Upper lobe of right lung (tissue), 1 donor: ENCODE results near the gene ZNF467. TPM values are rescaled to one million over a fixed set of nuclear protein-coding genes. Genes with fewer than 3 reads are reported as not detected.
A peak's percentile ranks its signal among the peaks of the same experiment; 100 is the strongest.

Experiments used
- ATAC-seq: fragments of 200-7000 bp; cut with Tn5 transposase; one replicate; pipeline ENCODE4 v1.9.1; 2020; ENCODE audit warnings: mild to moderate bottlenecking, moderate library complexity
- DNase-seq: peaks from one replicate; pipeline ENCODE4 v3.0.0-alpha.2; 2020
- H3K27ac ChIP-seq: fragments of 200-600 bp; one replicate; pipeline ENCODE4 v1.8.0; 2022
- H3K27me3 ChIP-seq: fragments of 200-600 bp; one replicate; pipeline ENCODE4 v1.8.0; 2022; ENCODE audit warnings: mild to moderate bottlenecking
- H3K36me3 ChIP-seq: fragments of 200-600 bp; one replicate; pipeline ENCODE4 v1.8.0; 2022
- H3K4me1 ChIP-seq: fragments of 200-600 bp; one replicate; pipeline ENCODE4 v1.8.0; 2022
- H3K4me3 ChIP-seq: fragments of 200-600 bp; one replicate; pipeline ENCODE4 v1.8.0; 2022; ENCODE audit warnings: mild to moderate bottlenecking
- H3K9me3 ChIP-seq: fragments of 200-600 bp; one replicate; pipeline ENCODE4 v1.8.0; 2022
- CTCF ChIP-seq: fragments of 200-600 bp; IDR thresholded peaks from one replicate; pipeline ENCODE4 v1.8.0; 2022; ENCODE audit warnings: antibody characterized with exemption
- intact Hi-C: fragments of 100-400 bp; cut with DNase I; formaldehyde crosslinking; loops from one replicate; pipeline ENCODE4 v1.11.0; 2022
- total RNA-seq: library from RNA; stranded (reverse); fragmentation: NEBNext Ultra II Directional; extraction: Animal tissue kit (Norgen Biotek cat#: 25700); gene quantifications from one replicate; pipeline ENCODE4 v1.2.1, GENCODE V29; 2021
- donor health status: DM: no; HTN: yes; CAD: no; lungs with severe emphysema.

Gene ZNF467
- total RNA-seq, 1 donor from 2014 or later: 35.3 TPM

- ATAC-seq (no peak), DNase-seq (peak; percentile 17)
- Histone ChIP-seq H3K27me3 (peaks cover 12% of the 10 kb centered on the region), H3K36me3 (peaks cover 27% of the 10 kb centered on the region), H3K9me3 (no peaks in the 10 kb centered on the region), H3K4me3 (no peak overlapping the region), H3K4me1 (no peaks in the 10 kb centered on the region), H3K27ac (no peak overlapping the region)
- intact Hi-C loops: no loop called here
- TF ChIP-seq CTCF: no peak
Observed at GRCh38 chr7:149732611-149733010, 40.8 kb downstream of the ZNF467 start.

- DNase-seq (peak; percentile 56), ATAC-seq (no peak)
- no peak overlapping the region for H3K4me3 ChIP-seq
- TF ChIP-seq CTCF: no peak
- peaks cover 7% of the 10 kb centered on the region for H3K27me3 ChIP-seq
- peaks cover 27% of the 10 kb centered on the region for H3K36me3 ChIP-seq
- no peaks in the 10 kb centered on the region for H3K4me1 ChIP-seq
- H3K9me3 ChIP-seq: no peaks in the 10 kb centered on the region
- intact Hi-C loops: no loop called here
- no peak overlapping the region for H3K27ac ChIP-seq
Observed at GRCh38 chr7:149732111-149732561, 41.3 kb downstream of the ZNF467 start.

- Histone ChIP-seq H3K9me3 (no peaks in the 10 kb centered on the region), H3K27ac (no peak overlapping the region), H3K4me1 (no peaks in the 10 kb centered on the region), H3K27me3 (no peaks in the 10 kb centered on the region), H3K36me3 (peaks cover 27% of the 10 kb centered on the region), H3K4me3 (no peak overlapping the region)
- ATAC-seq (no peak), DNase-seq (peak; percentile 56)
- intact Hi-C loops: no loop called here
- TF ChIP-seq CTCF: no peak
Observed at GRCh38 chr7:149731207-149731955, 42.0 kb downstream of the ZNF467 start.

- Histone ChIP-seq H3K27ac (no peak overlapping the region), H3K27me3 (no peaks in the 10 kb centered on the region), H3K36me3 (peaks cover 27% of the 10 kb centered on the region), H3K9me3 (no peaks in the 10 kb centered on the region), H3K4me3 (no peak overlapping the region), H3K4me1 (no peaks in the 10 kb centered on the region)
- no peak for TF ChIP-seq CTCF
- intact Hi-C loops: no loop called here
- DNase-seq: peak; percentile 55
- no peak for ATAC-seq
Observed at GRCh38 chr7:149729983-149730801, 43.2 kb downstream of the ZNF467 start.

GRCh38 chr7:149729586-149729982 lies 43.8 kb downstream of the ZNF467 start:
- no peak for TF ChIP-seq CTCF
- intact Hi-C loops: no loop called here
- H3K27me3 ChIP-seq: no peaks in the 10 kb centered on the region
- H3K9me3 ChIP-seq: no peaks in the 10 kb centered on the region
- no peak overlapping the region for H3K27ac ChIP-seq
- ATAC-seq (no peak), DNase-seq (peak; percentile 37)
- no peaks in the 10 kb centered on the region for H3K4me1 ChIP-seq
- peaks cover 27% of the 10 kb centered on the region for H3K36me3 ChIP-seq
- H3K4me3 ChIP-seq: no peak overlapping the region
